GM21786 (cell line): Measurements from ENCODE around the gene C5orf46.

Source experiments
- ATAC-seq: cut with Tn5 transposase; IDR thresholded peaks from one replicate; pipeline ENCODE4 v1.9.1; 2021; ENCODE audit not compliant: unreplicated experiment

The C5orf46 gene

DNA sequence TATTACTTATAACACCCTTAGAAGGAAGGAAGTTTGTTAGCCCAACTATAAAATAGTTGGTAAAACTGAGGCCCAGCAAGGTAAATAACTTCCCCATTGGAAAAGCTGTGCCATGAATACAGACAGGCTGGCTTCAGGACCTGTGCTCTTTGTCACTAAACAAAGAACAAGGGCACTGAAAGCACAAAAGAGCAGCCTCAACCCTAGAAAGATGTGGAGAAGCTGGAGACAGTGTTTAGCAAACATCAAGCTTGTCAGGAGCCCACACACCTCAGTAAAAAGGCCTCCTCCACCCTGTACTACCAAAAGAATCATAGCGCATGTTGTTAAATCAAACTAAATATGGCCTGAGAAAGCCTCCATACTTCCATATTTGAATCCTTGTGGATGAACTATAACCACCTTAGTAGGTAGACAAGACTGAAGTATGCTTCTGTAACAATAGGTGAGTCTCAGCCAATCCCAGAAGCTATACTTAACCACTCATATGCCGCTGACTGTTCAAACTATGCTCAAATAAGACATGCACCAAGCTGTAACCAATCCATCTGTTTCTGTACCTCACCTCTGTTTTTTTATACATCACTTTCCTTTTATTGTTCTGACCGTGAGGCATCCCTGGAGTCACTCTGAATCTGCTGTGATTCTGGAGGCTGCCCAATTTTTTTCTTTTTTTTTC is 46.2 kb downstream of the C5orf46 start:
- ATAC-seq, result no peak

GRCh38 chr5:147858565-147858964 is 47.8 kb downstream of the C5orf46 start:
- no peak for ATAC-seq

DNA sequence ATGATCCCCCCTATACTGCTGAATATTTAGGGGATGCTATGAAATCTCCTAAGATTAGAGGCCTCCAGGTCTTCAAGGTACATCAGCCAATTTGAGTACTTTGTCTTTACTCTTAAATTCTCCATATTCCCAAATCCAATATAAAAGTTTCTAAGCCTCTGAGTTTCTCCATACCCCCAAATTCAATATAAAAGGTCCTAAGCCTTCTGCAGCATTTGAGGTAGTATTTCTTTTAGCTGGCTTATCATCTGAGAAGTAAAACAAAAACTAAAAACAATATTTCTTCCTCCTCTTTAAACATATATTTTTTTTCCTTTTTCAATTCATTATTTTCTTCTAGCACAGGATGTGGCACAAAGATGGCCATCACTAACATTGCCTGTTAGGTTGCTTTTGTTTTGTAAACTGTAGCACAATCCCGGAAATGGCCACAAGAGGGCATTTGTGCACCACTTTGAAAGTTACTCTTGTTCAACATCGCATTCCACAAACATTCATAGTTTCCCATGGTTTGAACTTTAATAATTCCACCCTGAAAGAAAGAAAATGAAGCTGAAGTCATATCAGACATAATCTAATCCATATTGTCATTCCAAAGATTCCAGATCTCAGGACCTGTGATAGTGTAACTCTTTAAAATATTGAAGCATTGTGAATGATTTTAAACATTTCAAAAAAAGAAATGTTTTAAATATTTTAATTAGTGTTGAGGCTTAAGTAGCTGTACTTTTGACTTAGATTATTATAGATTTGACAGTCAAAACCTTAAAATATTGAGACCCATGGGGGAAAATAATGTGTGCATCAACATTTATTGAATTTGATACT is 48.8 kb downstream of the C5orf46 start:
- ATAC-seq, result peak; percentile 89

GRCh38 chr5:147856801-147857200 is 49.5 kb downstream of the C5orf46 start:
- ATAC-seq, result no peak

DNA sequence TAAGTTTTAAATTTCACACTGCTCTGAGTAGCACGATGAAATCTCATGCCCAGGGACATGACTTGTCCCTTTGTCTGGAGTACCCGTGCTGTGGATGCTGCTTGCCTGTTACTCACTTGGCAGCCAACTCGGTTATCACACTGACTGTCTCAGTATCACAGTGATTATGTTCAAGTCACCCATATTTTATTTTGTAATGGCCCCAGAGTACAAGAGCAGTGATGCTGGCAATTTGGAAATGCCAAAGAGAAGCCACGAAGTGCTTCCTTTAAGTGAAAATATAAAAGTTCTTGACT is 50.6 kb downstream of the C5orf46 start:
- no peak for ATAC-seq

DNA sequence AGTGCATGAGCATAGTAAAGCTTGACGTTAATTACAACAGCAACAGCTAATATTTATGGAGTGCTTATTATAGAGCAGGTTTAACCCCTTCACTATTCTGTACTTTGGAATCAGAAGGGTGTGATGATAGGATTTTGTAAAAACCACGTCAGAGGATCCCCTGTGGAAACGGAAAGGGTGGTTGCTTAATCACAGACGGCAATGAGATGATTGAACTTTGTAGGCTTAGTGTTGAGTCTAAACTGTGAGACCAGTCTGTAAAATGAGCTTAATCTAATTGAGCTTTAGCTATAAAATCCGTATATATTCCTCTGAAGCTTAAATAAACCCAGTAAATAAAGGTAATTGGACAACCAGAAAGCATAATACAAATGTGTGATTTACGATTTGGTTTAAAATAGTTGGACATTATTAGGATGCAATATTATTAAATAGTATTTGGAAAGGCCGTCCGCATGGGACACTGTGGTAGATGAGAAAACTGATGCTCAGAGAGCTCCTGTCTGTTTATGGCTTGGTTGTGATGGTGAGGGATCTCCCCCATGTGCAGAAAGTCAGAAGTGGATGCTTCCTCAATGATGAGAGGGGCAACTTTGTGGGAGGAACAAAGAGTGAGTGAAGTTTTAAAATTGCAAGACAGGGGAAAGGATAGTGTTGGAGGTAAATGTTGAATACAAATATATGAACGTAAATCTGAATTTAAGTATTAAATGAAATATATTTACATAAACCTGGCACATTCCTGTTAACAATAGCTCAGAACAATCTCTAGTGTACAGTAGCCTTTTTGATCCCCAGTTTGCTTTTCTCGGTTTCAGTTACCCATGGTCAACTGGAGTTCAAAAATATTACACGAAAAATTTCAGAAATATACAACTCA is 51.2 kb downstream of the C5orf46 start:
- no peak for ATAC-seq

DNA sequence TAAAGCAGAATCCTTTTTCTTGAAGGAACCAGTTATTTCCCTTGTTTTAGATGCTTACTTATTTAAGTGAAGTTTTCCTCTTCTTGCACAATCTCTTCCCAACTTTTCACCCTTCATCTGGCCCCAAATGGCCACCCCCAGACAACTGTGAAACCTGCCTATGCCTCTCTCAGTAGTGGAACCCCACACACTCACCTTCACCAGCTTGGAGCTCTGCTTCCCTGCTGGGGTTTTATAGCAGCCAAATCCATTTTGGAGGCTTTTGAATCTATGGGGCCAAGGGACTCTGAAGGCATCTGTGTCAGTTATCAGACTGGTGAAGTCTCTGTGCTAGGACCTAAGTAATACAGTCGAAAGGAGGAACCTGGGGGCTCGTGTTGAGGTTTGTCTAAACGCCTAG is 52.0 kb downstream of the C5orf46 start:
- no peak for ATAC-seq

DNA sequence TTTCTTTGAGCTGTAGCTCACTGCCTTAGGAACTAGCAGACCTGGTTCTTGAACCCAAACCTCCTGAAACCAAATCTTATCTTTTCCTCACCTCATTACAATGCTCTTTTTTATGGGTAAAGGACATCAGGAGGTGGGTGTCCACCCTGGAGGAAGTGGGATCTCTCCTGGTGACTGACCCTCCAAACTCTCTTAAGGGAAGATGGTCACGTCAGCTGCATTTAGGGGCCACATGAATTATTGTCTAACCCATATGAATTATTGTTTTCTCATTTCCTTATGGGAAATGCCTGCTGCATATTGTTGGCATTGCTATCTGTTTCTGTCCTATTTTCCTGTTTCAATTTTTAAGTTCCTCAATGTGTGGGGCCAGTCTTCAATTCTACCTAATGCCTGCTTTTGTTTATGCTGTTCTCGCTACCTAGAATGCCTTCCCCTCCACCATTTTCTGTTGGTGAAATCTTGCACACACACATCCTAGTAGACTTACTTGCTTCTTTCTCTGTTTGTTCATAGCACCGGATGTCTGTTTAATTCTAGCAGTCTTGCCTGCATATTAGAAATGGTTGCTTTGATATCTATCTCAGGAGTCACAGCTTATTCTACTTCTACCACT is 52.9 kb downstream of the C5orf46 start:
- no peak for ATAC-seq

- ATAC-seq, result no peak
Observed at GRCh38 chr5:147852365-147852764, 54.0 kb downstream of the C5orf46 start.

- ATAC-seq, result no peak
Observed at GRCh38 chr5:147851578-147851977, 54.8 kb downstream of the C5orf46 start.

DNA sequence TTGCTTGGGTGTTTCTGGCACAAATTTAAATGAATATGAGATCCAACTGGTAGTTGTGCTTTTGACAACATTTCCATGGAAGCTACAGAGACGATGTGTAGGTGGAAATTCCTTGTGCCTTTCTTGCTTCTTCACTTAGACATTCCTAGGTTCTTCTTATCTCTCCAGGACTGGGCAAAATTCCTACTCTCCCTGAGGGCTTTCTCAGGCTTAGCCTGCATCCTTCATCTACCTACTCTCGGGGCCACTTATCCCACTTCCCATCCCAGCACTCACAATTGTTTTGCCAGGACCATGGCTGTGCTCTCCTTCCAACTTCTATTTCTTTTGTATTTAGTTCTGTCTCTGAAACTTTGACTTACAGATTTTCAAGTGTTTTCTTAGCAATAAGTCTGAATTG is 57.1 kb downstream of the C5orf46 start:
- no peak for ATAC-seq

- ATAC-seq, result no peak
Observed at GRCh38 chr5:147845618-147846017, 60.7 kb downstream of the C5orf46 start.

GRCh38 chr5:147844846-147845245 is 61.5 kb downstream of the C5orf46 start:
- ATAC-seq, result no peak

DNA sequence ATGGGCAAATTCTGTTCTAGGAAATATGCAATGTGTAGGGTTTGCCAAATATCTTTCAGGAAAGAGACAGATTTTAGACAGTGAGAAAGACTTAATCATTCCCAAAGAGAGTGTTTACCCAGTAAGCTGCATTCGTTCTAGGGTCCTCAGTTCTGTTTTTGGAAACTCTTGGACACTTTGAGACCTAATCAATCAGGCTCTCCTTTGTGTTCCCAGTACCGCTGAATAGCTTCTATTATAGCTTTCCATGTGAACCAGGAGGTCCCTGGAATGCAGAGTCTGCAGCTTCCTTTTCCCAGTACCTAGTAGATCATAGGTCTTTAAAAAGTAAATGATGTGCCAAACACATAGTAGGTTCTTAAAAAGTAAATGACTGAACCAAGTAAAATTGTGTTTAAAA is 63.5 kb downstream of the C5orf46 start:
- no peak for ATAC-seq
